Right lung (tissue), 10 donors: ENCODE measurements around the gene CEP128. TPM values are rescaled to one million over a fixed set of nuclear protein-coding genes. Genes with fewer than 3 reads are reported as not detected.

Source experiments
- DNase-seq, 2 donors: peaks; one replicate each; pipeline ENCODE4 v3.0.0-alpha.2; 2013
- long read RNA-seq, 8 donors: transcript quantifications; one replicate each; lab custom pipeline, GENCODE V29; 2026
- polyA plus RNA-seq, 5 donors: library from polyadenylated mRNA; unstranded; fragments of 120-200 nt; gene quantifications; one replicate each; pipeline versions ENCODE4 v1.2.1 to v1.2.3, GENCODE V29; 2013; ENCODE audit warnings: inconsistent platforms in 1 of 5, low replicate concordance in 1 of 5; ENCODE audit not compliant: insufficient read length in 5 of 5, insufficient read depth in 1 of 5

The CEP128 gene
- polyA plus RNA-seq, result 1 to 10 TPM; 4.7 to 9.3 (median 7.7) TPM
- long read RNA-seq, donor 1, result 0 reads
- long read RNA-seq, donor 2, result 0 reads
- long read RNA-seq, donor 3, partial matches to known transcripts, result 0 of 1 reads
- long read RNA-seq, donor 3, other reads (novel, unspliced or antisense), result 0 of 1 reads
- long read RNA-seq, donor 4, result 0 reads
- long read RNA-seq, donor 5, result 0 reads
- long read RNA-seq, donor 6, result 0 reads
- long read RNA-seq, donor 7, full-length matches to known transcripts, result 1 of 1 reads
- long read RNA-seq, donor 7, partial matches to known transcripts, result 0 of 1 reads
- long read RNA-seq, donor 7, other reads (novel, unspliced or antisense), result 0 of 1 reads
- long read RNA-seq, donor 8, partial matches to known transcripts, result 0 of 1 reads
- long read RNA-seq, donor 8, other reads (novel, unspliced or antisense), result 0 of 1 reads

GRCh38 chr14:80941241-80942185 lies at the start of gene CEP128:
CEP128 (minus strand) TSS chr14:80941738.
- DNase-seq, result peak; percentile 94 to 96

GRCh38 chr14:80988735-80989429 lies 47.3 kb upstream of the CEP128 start:
- DNase-seq, result no peak

GRCh38 chr14:80988192-80988591 lies 46.7 kb upstream of the CEP128 start:
- DNase-seq, result no peak

GRCh38 chr14:80987235-80988032 lies 45.9 kb upstream of the CEP128 start:
- peak; percentile 30 to 45 for DNase-seq

- DNase-seq, result no peak
Measured at GRCh38 chr14:80982711-80983110, 41.2 kb upstream of the CEP128 start.

DNA sequence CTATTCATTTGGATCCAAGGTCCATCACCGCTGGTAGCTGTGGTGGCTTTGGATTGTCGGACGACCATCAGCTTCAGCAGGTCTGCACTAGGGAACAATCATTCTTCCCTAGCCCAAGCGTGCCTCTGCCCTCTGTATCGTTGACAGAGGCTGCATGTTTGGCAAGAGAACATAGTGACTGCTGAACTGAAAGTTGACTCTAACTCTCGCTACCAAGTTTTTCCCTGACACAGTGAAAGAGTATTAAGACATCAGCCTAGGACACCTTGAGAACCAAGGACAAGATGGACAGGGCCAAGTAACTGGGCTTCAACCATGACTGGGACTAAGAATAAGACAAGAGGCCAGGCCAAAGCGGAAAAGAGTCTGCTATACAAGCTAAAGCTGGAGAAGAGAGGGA lies 40.1 kb upstream of the CEP128 start:
- DNase-seq, result no peak

DNA sequence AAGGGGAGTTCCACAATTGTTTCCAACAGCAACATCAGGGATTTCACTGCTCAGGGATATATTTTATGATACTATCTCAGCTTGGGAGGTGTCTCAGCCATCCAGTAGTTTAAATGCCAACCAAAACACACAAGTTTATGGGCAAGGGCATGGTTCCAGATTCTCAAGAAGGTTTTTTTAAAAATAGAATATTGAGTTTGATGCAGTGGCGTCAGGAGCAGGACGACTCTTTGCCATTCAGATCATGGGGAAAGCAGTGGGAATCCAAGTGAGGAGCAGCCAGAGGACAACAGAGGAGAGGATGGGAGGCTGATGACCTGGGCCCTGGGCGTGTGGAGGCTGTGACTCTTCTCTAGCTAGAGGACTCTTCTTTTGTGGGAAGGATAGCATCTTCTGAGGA lies 39.6 kb upstream of the CEP128 start:
- no peak for DNase-seq

GRCh38 chr14:80979951-80980350 lies 38.4 kb upstream of the CEP128 start:
- DNase-seq, result no peak

- DNase-seq, result no peak
Measured at GRCh38 chr14:80978403-80978802, 36.9 kb upstream of the CEP128 start.

- DNase-seq, result no peak
Measured at GRCh38 chr14:80977221-80977620, 35.7 kb upstream of the CEP128 start.

- DNase-seq, result no peak
Measured at GRCh38 chr14:80974679-80975078, 33.1 kb upstream of the CEP128 start.

GRCh38 chr14:80973931-80974641 lies 32.5 kb upstream of the CEP128 start:
- no peak for DNase-seq

DNA sequence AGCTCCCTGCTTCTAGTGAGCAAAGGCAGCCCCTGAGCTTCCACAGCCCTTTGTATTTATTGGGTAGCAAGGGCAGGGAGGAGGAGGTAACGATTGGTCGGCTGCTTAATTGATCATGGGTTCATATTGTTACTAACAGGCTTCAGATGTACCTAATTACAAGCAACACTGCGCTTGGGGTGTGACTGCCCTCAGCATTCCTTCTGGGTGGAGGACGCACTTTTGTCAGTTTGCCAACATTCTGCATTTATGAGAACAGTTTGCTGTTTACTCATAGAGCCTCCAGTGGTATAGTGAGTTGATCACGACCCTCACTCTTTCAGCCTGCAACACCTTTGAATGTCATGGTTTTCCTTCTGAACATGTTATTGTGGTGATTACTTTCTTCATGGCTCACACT lies 23.5 kb upstream of the CEP128 start:
- no peak for DNase-seq

DNA sequence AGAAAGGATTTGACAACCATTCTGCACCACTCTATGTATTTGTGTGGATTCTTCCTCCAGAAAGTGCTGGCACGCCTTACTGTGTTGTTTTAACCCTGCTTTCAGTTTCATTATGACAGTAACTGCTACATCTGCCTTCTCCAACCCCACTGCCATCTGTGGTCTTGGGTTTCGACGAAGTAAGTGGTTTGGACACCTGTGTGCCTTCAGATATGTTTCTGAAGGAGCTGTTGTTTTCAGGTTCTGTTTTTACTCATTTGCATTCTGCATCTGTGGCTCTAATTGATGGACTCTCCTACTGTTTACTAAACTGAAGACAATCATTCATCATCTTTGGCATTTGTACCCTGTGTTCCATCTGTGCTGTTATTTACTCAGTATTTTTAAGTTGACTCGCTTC lies 18.0 kb upstream of the CEP128 start:
- no peak for DNase-seq

- no peak for DNase-seq
Measured at GRCh38 chr14:80958939-80959338, 17.4 kb upstream of the CEP128 start.

DNA sequence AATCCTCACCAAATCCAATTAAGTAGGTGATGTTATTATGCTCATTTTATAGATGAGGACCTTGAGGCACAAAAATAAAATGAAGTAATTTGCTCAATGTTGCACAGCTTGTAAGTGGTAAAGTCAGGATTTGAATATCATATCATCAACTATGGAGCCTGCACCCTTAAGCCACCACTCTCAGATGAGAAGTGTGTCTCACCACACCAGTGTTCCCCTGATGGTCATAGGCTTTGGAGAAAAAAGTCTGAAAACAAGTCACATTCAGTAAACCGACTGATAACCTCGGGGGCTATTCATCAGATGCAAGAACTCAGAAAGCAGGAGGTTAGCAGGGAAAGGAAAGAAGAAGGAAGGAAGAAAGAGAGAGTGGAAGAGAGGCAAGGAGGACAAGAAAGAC lies 16.7 kb upstream of the CEP128 start:
- no peak for DNase-seq

- no peak for DNase-seq
Measured at GRCh38 chr14:80957613-80958012, 16.1 kb upstream of the CEP128 start.

- no peak for DNase-seq
Measured at GRCh38 chr14:80956922-80957321, 15.4 kb upstream of the CEP128 start.

GRCh38 chr14:80956102-80956501 lies 14.6 kb upstream of the CEP128 start:
- DNase-seq, result no peak

- DNase-seq, result no peak
Measured at GRCh38 chr14:80955416-80955941, 13.9 kb upstream of the CEP128 start, which contains the start of gene TSHR. TSHR (plus strand) TSS chr14:80955621; CDS start chr14:80955681, 60 bp downstream.
